Suprapubic skin (tissue), 4 donors: ENCODE data around the gene SLCO2A1. TPM values are rescaled to one million over a fixed set of nuclear protein-coding genes. Genes with fewer than 3 reads are reported as not detected.

ENCODE experiments used
- DNase-seq, 2 donors: peaks; one replicate each; pipeline ENCODE4 v3.0.0-alpha.2; 2019; ENCODE audit warnings: low spot score in 2 of 2
- H3K27ac ChIP-seq: fragments of 200-600 bp; sonication (generic); one replicate; pipeline ENCODE4 v1.5.1; 2019
- H3K27me3 ChIP-seq: fragments of 200-600 bp; sonication (generic); one replicate; pipeline ENCODE4 v1.5.1; 2019
- H3K36me3 ChIP-seq: fragments of 200-600 bp; sonication (generic); one replicate; pipeline ENCODE4 v1.5.1; 2019
- H3K4me1 ChIP-seq: fragments of 200-600 bp; sonication (generic); one replicate; pipeline ENCODE4 v1.5.1; 2019
- H3K4me3 ChIP-seq: fragments of 200-600 bp; sonication (generic); one replicate; pipeline ENCODE4 v1.5.1; 2019; ENCODE audit warnings: mild to moderate bottlenecking
- H3K9me3 ChIP-seq: fragments of 200-600 bp; sonication (generic); one replicate; pipeline ENCODE4 v1.5.1; 2019
- EP300 ChIP-seq: sonication (generic); formaldehyde crosslinking; IDR thresholded peaks from one replicate; pipeline ENCODE4 v1.6.1; 2017; ENCODE audit warnings: antibody characterized with exemption
- POLR2A ChIP-seq, 2 donors: fragments of 450-650 bp; IDR thresholded peaks; one replicate each; pipeline ENCODE4 v1.6.1; 2017; ENCODE audit warnings: antibody characterized with exemption in 2 of 2, mild to moderate bottlenecking in 2 of 2, moderate library complexity in 2 of 2
- POLR2AphosphoS5 ChIP-seq, 3 donors: sonication (generic); formaldehyde crosslinking; IDR thresholded peaks; one replicate each; pipeline ENCODE4 v1.6.1; 2017; ENCODE audit warnings: antibody characterized with exemption in 3 of 3
- WGBS: methylation state at CpG from one replicate; pipeline ENCODE4 v1.1.5; 2018; 5-methylcytosine and 5-hydroxymethylcytosine counted together
- total RNA-seq, 4 donors: library from RNA; depleted of rRNA; stranded (reverse); fragments of >200 nt; gene quantifications; one replicate each; pipeline ENCODE4 v1.1.0, GENCODE V29; 2016
- TF ChIP-seq, protein P1 (sequence below), 2 donors: fragments of 200-600 bp in 1 of 2; fragments of 450-650 bp in 1 of 2; sonication (generic) in 1 of 2; IDR thresholded peaks; one replicate each; pipeline ENCODE4 v1.5.1; 2016 to 2019; ENCODE audit warnings: antibody characterized with exemption in 2 of 2, mild to moderate bottlenecking in 1 of 2, moderate library complexity in 1 of 2

SLCO2A1 gene
- total RNA-seq, 4 donors from 2014 or later = 25.0 to 38.7 (median 29.4) TPM

DNA sequence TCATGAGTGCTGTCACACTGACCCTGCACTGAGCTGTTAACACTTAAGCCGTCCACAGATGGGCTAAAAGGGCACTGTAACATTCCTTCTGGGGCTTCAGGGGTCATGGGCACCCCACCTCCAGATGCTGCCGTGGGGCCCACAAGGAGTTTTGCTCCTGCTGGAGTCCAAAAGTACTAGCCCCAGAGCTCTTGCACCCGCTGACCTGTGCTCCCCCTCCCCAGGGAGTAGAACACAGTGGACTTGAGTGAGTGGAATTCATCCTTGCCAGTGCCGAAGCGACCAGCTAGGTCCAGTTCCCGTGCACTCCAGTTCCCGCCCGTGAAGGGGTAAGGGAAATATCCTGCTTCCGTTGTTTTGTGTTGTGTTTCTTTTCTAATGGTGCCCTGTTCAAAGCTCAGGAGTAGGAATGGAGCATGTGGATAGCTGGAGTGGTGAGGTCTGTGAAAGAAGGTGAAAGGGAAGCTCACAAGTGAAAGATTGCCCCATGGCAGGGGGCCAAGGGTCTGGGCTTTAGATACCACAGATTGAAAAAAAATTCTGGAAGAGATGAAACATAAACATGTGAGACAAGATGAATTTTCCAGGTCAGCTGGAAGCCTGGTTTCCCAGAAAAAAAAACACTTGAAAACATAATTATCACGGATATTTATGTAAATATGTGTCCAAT lies 36.6 kb downstream of the SLCO2A1 start:
- peaks cover 27% of the 10 kb centered on the region for H3K4me1 ChIP-seq
- H3K4me3 ChIP-seq = no peak overlapping the region
- DNase-seq = peak in 1 of 2 donors; percentile 49
- H3K36me3 ChIP-seq = no peaks in the 10 kb centered on the region
- no peaks in the 10 kb centered on the region for H3K27me3 ChIP-seq
- 78% methylated on average over 10 of the region's 10 CpGs for WGBS
- no peak for TF ChIP-seq POLR2AphosphoS5 (IDR thresholded peaks at IDR 0.05)
- no peak for TF ChIP-seq EP300
- TF ChIP-seq, protein P1, sequence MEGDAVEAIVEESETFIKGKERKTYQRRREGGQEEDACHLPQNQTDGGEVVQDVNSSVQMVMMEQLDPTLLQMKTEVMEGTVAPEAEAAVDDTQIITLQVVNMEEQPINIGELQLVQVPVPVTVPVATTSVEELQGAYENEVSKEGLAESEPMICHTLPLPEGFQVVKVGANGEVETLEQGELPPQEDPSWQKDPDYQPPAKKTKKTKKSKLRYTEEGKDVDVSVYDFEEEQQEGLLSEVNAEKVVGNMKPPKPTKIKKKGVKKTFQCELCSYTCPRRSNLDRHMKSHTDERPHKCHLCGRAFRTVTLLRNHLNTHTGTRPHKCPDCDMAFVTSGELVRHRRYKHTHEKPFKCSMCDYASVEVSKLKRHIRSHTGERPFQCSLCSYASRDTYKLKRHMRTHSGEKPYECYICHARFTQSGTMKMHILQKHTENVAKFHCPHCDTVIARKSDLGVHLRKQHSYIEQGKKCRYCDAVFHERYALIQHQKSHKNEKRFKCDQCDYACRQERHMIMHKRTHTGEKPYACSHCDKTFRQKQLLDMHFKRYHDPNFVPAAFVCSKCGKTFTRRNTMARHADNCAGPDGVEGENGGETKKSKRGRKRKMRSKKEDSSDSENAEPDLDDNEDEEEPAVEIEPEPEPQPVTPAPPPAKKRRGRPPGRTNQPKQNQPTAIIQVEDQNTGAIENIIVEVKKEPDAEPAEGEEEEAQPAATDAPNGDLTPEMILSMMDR (IDR thresholded peaks at IDR 0.05) = no peak
- no peak for TF ChIP-seq POLR2A (IDR thresholded peaks at IDR 0.05)
- H3K27ac ChIP-seq = no peak overlapping the region
- no peaks in the 10 kb centered on the region for H3K9me3 ChIP-seq

DNA sequence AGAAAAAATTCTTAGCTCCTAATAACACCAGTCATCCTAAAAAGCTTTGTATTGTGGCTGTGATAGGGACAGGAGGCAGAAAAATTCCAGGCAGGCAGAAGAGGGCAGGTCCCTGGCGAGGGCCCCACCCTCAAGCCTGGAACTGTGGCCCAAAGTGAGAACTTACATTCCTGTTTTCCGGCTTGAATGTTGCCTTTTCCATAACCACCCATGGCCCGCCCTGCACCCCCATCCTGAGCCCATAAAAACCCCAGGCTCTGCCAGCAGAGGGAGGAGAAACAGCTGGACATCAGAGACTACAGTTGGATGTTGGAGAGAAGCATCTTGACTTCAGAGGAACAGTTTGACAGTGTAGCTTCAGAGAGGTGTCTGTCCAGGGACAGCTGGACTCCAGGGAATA lies 37.3 kb downstream of the SLCO2A1 start:
- 43% methylated on average over 3 of the region's 3 CpGs for WGBS
- Histone ChIP-seq H3K4me3 (no peak overlapping the region), H3K27me3 (no peaks in the 10 kb centered on the region), H3K4me1 (peaks cover 27% of the 10 kb centered on the region), H3K36me3 (no peaks in the 10 kb centered on the region), H3K27ac (no peak overlapping the region), H3K9me3 (no peaks in the 10 kb centered on the region)
- peak in 1 of 2 donors; percentile 73 for DNase-seq
- TF ChIP-seq, protein P1 (IDR thresholded peaks at IDR 0.05) = no peak
- TF ChIP-seq EP300 (no peak), POLR2A (IDR thresholded peaks at IDR 0.05) (no peak), POLR2AphosphoS5 (IDR thresholded peaks at IDR 0.05) (no peak)

DNA sequence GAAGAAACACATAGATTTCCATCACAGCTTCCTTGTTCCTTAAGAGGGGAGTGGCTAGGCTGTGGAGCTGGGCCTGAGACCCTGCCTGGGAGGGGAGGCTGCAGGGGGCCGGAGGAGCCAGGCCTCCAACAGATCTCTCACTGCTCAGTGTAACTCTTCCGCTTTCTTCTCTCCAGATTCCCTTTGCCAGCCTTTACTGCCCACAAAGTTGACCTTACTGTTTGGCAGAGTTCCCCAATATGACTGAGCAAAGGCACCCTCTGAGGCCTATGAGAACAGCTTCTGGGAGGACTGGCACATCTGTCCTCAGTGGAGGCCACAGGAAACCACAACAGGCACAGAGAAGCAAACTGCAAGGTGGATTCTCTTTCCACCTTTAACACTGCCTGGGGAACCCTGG lies 38.1 kb downstream of the SLCO2A1 start:
- TF ChIP-seq, protein P1 (IDR thresholded peaks at IDR 0.05) = no peak
- TF ChIP-seq POLR2A (IDR thresholded peaks at IDR 0.05) = no peak
- no peak for TF ChIP-seq POLR2AphosphoS5 (IDR thresholded peaks at IDR 0.05)
- TF ChIP-seq EP300 = no peak
- peak in 1 of 2 donors; percentile 57 for DNase-seq
- no peaks in the 10 kb centered on the region for H3K9me3 ChIP-seq
- no peak overlapping the region for H3K4me3 ChIP-seq
- no peaks in the 10 kb centered on the region for H3K36me3 ChIP-seq
- H3K4me1 ChIP-seq = peaks cover 27% of the 10 kb centered on the region
- H3K27me3 ChIP-seq = no peaks in the 10 kb centered on the region
- peak overlapping the region; percentile 42 for H3K27ac ChIP-seq
- 76% methylated on average over 2 of the region's 2 CpGs for WGBS

DNA sequence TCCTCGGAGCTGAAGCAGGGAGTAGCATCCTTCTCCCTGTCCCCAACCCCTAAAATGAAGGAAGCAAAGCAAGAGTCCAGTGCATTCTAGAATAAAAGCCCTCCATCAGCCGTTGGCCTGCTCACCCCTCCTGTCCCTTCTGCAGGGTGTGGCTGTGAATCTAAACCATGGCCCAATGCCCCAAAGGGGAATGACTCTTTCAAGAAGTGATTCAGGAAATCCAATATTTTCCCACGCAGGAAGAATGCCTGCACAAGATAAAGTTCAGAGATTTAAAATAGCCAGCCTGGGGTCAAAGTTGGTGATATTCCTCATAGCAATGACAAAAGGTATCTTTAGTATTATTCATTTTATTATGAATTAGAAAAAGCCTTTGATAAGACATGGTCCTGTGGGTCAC lies 38.5 kb downstream of the SLCO2A1 start:
- no peaks in the 10 kb centered on the region for H3K27me3 ChIP-seq
- peak overlapping the region; percentile 42 for H3K27ac ChIP-seq
- peaks cover 27% of the 10 kb centered on the region for H3K4me1 ChIP-seq
- WGBS = 35% methylated on average over 3 of the region's 3 CpGs
- H3K9me3 ChIP-seq = no peaks in the 10 kb centered on the region
- DNase-seq = no peak
- TF ChIP-seq, protein P1 (IDR thresholded peaks at IDR 0.05) = no peak
- TF ChIP-seq EP300 (no peak), POLR2A (IDR thresholded peaks at IDR 0.05) (no peak), POLR2AphosphoS5 (IDR thresholded peaks at IDR 0.05) (no peak)
- no peak overlapping the region for H3K4me3 ChIP-seq
- H3K36me3 ChIP-seq = no peaks in the 10 kb centered on the region

DNA sequence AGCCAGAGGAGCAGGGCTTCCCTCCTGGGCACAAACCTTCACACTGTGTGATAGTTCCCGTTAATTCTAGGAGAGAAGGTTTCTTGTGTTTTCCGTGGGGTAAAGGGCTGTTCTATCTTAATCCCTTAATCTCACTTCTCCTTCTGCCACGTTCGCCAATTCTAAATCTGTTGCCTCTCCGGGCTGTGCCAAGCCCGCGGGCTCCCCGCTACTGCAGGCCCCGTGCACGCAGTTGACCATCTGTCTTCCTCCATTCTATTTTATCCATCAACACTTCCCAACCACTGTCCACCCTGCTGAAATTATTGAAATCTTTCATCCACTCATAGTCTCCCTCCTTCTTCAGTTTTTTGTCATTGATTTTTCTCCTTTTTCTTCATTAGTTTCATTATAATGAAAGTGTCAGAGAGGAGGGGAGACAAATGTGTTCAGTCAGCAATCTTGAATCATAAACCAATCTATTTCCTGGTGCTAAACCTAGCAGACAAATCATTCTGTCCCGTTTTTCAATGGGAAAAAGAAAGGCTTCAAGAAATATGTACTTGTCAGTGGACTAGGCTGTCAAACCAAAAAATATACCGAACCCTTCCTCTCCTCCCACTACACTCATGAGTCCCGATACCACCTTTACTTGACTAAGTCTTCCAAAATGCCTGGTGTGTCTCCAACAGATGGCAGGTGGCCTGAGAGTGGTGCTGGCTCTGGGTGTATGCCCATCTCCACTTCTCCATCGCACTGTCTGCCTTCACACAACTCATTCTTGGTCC lies 39.6 kb downstream of the SLCO2A1 start:
- peaks cover 27% of the 10 kb centered on the region for H3K4me1 ChIP-seq
- TF ChIP-seq EP300 = no peak
- no peak for TF ChIP-seq POLR2A (IDR thresholded peaks at IDR 0.05)
- no peak for TF ChIP-seq POLR2AphosphoS5 (IDR thresholded peaks at IDR 0.05)
- H3K27me3 ChIP-seq = no peaks in the 10 kb centered on the region
- 86% methylated on average over 14 of the region's 14 CpGs for WGBS
- no peaks in the 10 kb centered on the region for H3K36me3 ChIP-seq
- no peak overlapping the region for H3K27ac ChIP-seq
- H3K9me3 ChIP-seq = no peaks in the 10 kb centered on the region
- H3K4me3 ChIP-seq = no peak overlapping the region
- no peak for DNase-seq
